Measurements from ENCODE around the gene FBXO10. TPM values are rescaled to one million over a fixed set of nuclear protein-coding genes. Genes with fewer than 3 reads are reported as not detected.

The FBXO10 gene
- total and polyA plus RNA-seq, 2 experiments from 2014 or later, result 3.4 to 13.4 TPM

DNA sequence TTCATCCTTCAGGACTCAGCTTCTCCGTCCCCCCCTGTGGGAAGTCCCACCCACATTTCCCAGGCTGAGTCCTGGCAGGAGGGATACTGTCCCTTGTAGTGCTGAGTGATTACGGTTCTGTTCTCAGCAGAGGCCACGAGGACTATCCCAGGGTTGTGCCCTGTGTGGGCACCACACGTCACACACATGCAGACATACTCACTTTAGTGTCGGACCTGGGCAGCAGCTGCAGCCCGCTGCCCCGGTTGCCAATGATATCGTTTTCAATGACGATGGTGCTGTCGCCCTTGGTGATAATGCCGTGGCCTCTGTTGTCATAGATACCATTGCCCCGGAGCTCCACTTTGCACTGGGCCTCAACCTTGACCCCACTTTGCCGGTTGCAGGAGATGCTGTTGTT is 58.3 kb downstream of the FBXO10 start:
- Histone ChIP-seq H3K27me3 (ENCODE audit: insufficient read depth) (no peaks in the 10 kb centered on the region), H2AFZ (no peak overlapping the region), H3F3A (replicated peaks; ENCODE audit: low read depth) (no peaks in the 10 kb centered on the region), H3K79me2 (replicated peaks; ENCODE audit: insufficient read depth) (no peaks in the 10 kb centered on the region), H3K4me3 (no peak overlapping the region), H3K4me1 (ENCODE audit: insufficient read depth) (no peaks in the 10 kb centered on the region), H4K20me1 (replicated peaks; ENCODE audit: insufficient read depth) (no peaks in the 10 kb centered on the region), H3K9me2 (ENCODE audit: insufficient read depth) (no peaks in the 10 kb centered on the region), H3K27ac (ENCODE audit: low read depth) (no peak overlapping the region), H3K36me3 (ENCODE audit: insufficient read depth) (no peaks in the 10 kb centered on the region), H3K4me2 (no peak overlapping the region)
- TF ChIP-seq ETS1 (IDR thresholded peaks at IDR 0.05) (no peak), EZH2 (IDR thresholded peaks at IDR 0.05; ENCODE audit: low read depth, unreplicated experiment) (no peak), ZNF331 (CRISPR knock-in tag; IDR thresholded peaks at IDR 0.05; ENCODE audit: low read depth) (no peak), POLR2AphosphoS5 (IDR thresholded peaks at IDR 0.05; ENCODE audit: low read depth) (no peak)
- Mint-ChIP-seq H3K36me3 (ENCODE audit: low read depth) (peaks cover 24% of the 10 kb centered on the region), H3K27me3 (ENCODE audit: insufficient read depth, low read depth, poor library complexity) (peaks cover 8% of the 10 kb centered on the region), H3K4me1 (peaks cover 7% of the 10 kb centered on the region; the same call in 2 of the 3 replicates), H3K27ac (no peak overlapping the region), H3K4me3 (no peak overlapping the region), H3K9me3 (no peaks in the 10 kb centered on the region)
- DNase-seq (ENCODE audit: low spot score), result no peak
- no peak for ATAC-seq

DNA sequence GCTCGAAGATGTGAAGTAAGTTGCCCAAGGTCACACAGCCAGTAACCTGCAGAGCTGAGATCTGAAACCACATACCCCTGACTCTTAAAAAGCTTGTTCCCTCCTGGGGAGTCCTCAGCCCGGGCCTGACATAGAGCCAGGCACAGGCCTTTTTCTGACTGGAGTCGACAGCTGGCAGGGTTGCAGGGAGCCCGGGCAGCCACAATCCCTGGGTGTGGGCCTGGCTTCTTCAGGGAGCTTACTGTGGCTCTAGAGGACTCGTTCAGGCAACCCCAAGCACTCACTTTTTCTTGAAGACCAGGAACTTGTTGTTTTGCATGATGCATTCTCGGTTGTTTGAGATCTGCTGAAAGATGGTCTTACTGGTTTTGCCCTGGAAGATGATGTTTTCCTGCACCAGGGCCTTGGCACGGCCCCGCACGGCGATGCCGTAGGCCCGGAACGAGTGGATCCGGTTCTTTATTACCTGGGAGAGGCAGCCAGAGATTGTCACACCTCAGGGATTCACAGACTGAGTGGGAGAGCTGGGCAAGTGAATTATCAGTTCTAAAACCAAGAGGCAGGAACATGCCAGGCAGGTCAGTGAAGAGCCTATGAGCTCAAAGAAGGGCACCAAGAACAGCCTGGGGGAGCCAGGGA is 60.4 kb downstream of the FBXO10 start:
- Mint-ChIP-seq H3K27ac (peak overlapping the region; percentile 5; the same call in 1 of the 2 replicates), H3K36me3 (ENCODE audit: low read depth) (peaks cover 14% of the 10 kb centered on the region), H3K4me3 (no peak overlapping the region), H3K9me3 (no peaks in the 10 kb centered on the region), H3K27me3 (ENCODE audit: insufficient read depth, low read depth, poor library complexity) (peaks cover 17% of the 10 kb centered on the region), H3K4me1 (peaks cover 7% of the 10 kb centered on the region; the same call in 2 of the 3 replicates)
- no peak overlapping the region for H3K4me3 ChIP-seq
- H4K20me1 ChIP-seq (replicated peaks; ENCODE audit: insufficient read depth), result no peaks in the 10 kb centered on the region
- no peaks in the 10 kb centered on the region for H3F3A ChIP-seq (replicated peaks; ENCODE audit: low read depth)
- H3K36me3 ChIP-seq (ENCODE audit: insufficient read depth), result no peaks in the 10 kb centered on the region
- no peaks in the 10 kb centered on the region for H3K27me3 ChIP-seq (ENCODE audit: insufficient read depth)
- H3K79me2 ChIP-seq (replicated peaks; ENCODE audit: insufficient read depth), result no peaks in the 10 kb centered on the region
- H2AFZ ChIP-seq, result no peak overlapping the region
- ATAC-seq (no peak), DNase-seq (ENCODE audit: low spot score) (no peak)
- TF ChIP-seq ZNF114 (CRISPR knock-in tag; IDR thresholded peaks at IDR 0.05), result no peak
- no peak for TF ChIP-seq JUNB (IDR thresholded peaks at IDR 0.05; ENCODE audit: unreplicated experiment)
- TF ChIP-seq REST (IDR thresholded peaks at IDR 0.05; ENCODE audit: unreplicated experiment), result no peak
- TF ChIP-seq ETS1 (IDR thresholded peaks at IDR 0.05), result no peak
- no peak for TF ChIP-seq CTCF (conservative IDR thresholded peaks at IDR 0.05; ENCODE audit: low read depth in 2 of 2)
- no peak overlapping the region for H3K4me2 ChIP-seq
- no peaks in the 10 kb centered on the region for H3K4me1 ChIP-seq (ENCODE audit: insufficient read depth)
- no peak overlapping the region for H3K27ac ChIP-seq (ENCODE audit: low read depth)
- H3K9me2 ChIP-seq (ENCODE audit: insufficient read depth), result no peaks in the 10 kb centered on the region

Measured in GM23338 (cell line).